Fibroblast of skin of left quadriceps (primary cell): ENCODE measurements around the gene SPATS2.

Experiments used
- DNase-seq, 2 experiments: peaks; one replicate each; pipeline ENCODE4 v3.0.0-alpha.2; 2013; ENCODE audit warnings: low read depth in 2 of 2

SPATS2 gene

DNA sequence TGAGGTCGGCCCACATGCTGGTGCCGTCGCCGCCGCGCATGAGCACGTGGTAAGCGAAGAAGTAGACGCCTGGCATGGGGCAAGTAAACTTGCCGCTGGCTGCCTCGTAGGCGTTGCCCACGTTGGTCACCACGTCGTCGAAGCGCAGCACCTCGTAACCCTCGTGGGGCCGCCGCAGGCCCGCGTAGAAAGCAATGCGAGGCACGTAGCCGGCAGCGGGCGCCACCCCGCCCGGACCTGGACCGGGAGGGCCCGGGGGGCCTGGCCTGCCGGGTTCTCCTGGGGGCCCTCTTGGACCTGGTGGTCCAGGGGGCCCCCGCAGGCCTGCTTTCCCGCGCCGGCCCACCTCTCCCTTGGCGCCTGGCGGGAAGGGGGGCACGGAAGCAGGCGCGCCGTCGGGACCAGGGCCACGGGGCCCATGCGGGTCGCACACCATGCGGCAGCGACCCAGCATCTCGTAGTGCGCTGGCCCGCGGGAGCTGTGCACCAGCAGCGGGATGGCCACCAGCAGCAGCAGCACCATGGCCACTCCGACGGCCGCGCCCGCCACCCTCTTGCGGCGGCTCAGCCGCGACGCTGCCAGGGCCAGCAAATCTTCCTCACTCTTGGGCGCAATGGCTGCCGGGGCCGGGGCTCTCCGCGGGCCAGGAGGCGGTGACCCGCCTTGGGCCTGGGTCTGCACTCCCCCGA, 31.2 kb upstream of the SPATS2 start:
- no peak for DNase-seq

DNA sequence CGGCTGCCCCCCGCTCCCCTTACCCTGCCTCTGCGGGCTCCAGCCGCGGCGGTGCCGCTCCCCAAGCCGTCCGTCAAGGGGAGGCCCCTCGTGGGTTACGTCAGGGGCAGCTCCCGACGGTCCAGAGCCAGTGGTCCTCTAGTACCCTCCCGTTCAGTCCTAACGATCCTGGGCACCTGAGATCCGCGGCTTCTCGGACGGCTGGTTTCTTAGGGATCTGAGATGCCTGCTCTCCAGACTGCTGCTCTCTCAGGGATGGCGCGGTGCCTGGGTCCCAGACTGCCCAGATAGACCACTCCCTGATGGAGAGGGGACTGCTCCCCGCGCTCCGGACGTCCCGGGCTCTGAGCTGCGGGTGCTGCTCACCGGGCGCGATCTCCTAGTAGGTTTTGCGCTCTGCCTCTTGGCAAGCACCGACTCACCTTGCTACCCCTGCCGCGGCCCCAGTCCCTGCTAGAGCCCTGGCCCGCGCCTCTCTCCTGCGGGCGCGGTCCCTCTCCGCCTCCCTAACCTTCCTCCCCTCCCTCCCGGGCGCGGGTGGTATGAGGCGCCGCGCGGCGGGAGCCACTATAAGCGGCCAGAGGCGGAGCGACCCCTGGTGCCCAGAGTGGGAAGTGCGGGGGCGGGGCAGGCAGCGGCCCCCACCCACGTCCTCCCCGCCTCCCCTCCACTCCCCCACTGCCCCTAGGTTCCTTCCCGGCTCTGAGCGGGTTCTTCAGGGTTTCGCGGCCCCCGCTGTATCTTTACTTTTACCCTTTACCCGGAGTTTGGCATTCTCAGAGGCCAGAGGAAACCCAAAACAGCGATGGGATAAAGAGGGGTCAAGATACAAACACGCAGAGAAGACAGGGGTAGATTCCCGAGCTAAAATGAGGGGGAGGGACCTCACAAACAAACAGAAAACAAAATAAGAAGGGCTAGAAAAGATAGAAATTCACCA, 30.3 kb upstream of the SPATS2 start, which contains the start of gene C1QL4:
TSS of gene C1QL4 (minus strand) at position 544 of the 940 bp plus-strand sequence. CDS start 711 bp downstream, outside the sequence.
- peak in 1 of 2 experiments; percentile 23 for DNase-seq

DNA sequence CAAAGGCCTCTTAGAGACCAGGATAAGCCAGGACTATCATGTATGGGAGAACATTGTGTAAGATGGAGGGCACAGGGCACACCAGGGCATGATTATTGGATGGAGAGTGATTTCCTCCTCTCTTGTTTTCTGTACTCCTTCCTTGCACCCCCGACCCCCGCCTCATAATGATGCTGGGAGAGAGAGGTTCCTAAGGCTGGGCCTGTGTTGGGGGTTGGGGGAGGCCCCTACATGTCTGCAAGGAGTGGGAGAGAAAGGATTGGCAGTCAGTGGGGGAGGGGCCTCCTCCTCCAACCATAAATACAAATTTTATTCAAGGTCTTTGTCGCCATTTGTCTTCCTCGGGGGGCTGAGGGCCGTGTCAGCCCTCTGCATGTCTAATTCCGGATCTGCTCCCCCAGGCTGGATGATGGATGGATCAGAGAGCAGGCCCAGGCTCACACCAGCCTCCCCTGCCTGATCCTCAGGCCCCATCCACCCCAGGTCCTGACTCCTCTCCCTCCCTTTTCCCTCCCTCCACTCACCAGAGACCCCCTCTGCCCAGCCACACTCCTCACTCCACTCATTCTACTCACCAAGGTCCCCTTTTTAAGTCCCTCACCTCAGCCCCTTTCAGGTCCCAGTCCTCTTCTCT, 28.3 kb upstream of the SPATS2 start:
- DNase-seq: no peak

DNA sequence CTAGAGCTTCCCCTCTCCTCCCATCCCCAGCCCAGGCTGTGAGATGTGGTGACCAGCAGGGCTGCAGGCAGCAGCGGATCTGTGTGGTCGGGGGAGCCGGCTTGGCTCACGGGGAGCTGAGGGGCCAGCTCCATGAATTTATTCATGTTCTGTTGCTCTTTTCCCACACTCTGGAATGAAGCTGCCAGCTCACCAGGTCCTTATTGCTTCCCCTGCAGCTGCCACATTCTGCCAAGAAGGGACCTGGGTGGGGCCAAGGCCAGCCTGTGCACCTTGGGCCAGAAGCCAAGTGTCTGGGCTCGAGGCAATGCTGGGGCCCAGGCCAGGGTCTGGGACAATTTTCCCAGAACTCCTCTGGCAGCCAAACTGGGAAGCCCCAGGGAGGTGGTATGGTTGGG, 27.8 kb upstream of the SPATS2 start:
- DNase-seq: no peak

DNA sequence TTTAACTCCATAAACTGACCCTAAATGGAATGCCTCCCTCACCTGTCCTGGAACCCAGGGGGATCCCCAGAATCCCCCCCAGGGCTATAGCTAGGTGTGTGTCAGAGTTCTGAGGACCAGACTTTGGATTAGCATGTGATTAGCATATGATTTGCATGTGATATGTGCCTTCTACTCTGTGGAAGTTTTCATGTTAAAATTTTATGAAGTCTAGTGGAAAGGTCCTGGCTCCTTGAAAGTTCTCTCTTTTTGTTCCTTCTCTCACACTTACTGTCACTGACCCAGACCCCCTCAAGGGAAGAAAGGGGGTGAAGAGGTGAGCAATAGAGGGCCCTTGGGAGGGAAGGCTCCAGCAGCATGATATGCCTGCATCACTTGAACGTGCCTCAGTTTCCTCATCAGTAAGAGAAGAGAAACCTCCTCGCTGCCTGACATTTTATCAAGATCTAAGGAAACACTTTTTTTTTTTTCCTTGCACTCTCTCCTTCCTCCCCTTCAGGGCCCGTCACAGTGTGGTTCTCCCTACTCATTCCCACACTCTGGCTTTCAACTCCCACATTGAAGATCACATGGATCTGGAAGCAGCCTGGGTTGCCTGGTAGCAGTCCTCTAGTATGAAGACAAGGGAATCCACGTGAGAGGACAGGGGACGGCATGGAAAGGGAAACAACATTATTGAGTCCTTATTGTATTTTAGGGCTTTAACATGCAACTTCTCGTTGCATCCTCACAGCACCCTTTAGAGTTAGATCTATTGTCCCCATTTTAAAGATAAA, 27.0 kb upstream of the SPATS2 start:
- no peak for DNase-seq

DNA sequence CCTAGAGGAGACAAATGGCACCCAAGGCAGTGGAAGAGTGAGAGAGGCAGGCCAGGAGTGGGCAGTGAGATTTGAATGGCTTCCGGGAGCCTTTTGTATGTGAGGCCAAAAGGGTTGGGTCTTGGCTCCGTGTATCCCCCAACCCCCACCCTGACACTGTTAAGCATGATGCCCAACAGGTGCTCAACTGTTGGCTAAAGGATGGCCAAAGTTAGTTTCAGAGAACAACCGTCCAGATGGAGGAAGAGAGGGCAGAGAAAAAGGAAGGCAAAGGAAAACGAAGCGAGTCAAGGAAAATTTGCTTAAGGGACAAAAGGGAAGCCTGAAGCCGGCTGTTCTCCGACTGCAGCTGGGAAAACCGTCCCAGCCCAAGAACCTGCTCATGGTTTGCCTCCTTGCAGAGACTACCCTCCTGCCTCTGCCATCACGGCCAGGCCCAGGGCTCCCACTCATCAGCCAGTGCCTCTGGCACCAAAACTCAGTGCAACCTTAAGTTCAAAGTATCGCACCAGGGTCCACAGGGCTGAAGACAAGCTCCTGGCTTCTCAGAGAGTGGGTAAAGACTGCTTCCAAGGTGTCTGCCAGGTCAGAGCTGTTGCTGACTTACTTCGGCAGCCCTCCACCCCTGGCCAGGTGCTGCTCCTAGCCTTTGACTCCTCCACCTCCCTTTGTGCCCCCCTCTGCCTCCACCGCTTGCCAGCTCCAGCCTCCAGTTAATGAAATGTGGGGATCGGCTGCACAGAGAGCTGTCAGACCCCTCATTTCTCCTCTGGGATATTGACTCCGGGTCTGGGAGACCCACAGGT, 26.1 kb upstream of the SPATS2 start:
- no peak for DNase-seq

DNA sequence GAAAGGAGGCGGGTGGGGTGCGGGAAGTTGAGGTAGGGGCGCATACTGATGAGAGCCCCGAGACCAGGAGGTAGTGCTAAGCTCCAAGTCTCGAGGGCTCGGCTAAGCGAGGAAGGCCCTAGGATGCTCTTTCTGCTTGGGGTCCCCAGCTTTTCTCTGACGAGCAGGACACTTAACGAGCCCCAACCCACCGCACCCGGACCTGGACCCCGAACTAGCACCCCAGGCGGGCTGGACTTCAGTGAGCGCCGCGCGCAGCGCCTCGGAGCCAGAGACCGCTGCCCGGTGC, 25.5 kb upstream of the SPATS2 start:
- no peak for DNase-seq

DNA sequence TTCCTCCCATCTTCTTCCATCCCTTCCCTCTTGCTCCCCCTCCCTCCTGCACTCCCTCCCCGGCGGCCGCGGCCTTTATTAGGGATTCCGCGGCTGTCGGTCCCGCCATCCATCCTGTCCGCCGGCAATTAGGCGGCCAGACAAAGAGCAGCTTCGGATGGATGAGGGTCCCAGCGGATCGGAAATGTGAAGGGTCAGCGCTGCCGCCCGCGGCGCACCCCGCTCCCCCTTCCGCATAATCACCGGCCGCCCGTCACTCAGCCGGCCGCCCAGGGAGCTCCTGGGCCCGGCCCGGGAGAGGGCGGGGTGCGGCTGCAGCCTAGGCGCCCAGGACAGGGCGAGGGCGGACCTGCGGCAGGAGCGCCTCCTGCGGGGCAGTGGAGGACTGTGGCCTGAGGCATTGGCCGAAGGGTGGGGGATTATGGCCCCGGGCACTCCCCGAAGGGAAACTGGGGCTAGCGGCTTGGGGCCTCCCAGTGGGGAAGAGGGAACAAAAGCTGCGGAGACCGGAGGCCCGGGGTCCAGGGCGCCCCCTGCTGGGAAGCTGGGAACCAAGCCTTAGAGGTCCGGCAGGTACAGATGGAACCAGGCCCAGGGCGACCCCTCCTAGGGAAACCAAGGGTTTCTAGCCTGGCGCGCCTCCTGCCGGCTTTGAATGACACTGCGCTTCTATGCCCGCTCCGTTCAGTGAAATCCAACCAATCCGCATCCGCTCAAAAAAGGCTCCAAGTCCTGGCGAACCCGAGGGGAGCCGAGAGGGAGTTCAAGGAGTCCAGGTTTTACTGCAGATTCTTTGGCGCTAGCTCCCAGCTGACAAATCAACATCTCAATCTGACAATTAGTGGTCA, 25.0 kb upstream of the SPATS2 start:
- no peak for DNase-seq

DNA sequence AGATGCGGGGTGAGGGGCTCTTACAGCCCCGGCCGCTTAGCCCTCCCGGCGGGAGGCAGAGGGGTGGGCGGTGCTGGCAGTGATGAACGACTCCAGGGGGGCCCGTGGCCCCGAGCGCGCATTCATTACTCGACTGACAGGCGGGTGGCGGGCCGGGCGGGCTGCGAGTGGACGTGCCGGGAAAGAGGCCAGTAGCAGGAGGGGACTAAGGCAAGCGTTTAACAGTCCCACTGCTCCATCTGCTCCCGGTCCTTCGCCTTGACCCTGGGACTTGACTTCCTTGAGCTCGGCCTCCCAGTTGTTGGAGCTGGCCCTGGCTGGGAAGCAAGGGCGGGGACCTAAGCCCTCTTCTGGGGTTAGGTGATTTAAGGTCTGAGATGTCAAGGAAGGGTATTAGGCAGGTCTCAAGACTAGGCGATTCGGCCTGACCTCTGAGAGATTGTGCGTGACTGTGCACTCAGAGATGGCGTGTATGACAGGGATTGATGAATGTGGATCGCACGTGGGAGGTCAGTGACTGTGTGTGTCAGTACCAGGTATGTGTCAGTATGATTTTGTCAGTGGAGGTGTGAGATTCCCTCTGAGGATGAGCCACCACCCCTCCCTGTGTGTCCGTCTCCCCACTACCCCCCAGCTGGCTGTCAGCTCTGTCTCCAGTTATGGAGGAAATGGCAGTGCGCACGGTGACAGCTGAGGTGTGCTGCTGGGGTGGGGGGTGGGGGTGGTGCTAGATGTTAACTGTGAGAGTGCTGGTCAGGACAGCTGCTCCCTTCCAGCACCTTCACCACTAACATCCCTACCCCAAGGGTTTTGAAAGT, 24.1 kb upstream of the SPATS2 start:
- DNase-seq: no peak

DNA sequence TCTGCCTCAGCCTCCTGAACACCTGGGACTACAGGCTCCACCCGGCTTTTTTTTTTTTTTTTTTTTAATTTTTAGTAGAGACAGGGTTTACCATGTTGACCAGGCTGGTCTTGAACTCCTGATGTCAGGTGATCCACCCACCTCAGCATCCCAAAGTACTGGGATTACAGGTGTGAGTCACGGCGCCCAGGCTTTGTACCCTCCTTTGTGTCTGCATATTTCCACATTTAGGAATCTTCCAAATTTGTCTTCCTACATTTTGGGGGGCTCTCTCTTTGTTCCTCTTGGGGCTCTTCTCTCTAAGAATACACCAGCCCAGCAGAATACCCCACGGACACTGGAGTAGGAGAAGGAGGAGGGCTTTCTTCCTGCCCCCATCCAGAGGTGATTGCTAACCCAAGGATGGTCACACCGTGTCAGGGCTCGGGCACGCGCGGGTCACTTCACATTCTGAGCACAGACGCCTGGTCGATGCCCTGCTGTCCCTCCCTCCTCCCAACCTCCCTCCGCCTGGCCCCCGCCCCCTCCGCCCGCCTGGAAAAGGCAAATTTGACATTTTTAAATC, 22.7 kb upstream of the SPATS2 start:
- DNase-seq: no peak

DNA sequence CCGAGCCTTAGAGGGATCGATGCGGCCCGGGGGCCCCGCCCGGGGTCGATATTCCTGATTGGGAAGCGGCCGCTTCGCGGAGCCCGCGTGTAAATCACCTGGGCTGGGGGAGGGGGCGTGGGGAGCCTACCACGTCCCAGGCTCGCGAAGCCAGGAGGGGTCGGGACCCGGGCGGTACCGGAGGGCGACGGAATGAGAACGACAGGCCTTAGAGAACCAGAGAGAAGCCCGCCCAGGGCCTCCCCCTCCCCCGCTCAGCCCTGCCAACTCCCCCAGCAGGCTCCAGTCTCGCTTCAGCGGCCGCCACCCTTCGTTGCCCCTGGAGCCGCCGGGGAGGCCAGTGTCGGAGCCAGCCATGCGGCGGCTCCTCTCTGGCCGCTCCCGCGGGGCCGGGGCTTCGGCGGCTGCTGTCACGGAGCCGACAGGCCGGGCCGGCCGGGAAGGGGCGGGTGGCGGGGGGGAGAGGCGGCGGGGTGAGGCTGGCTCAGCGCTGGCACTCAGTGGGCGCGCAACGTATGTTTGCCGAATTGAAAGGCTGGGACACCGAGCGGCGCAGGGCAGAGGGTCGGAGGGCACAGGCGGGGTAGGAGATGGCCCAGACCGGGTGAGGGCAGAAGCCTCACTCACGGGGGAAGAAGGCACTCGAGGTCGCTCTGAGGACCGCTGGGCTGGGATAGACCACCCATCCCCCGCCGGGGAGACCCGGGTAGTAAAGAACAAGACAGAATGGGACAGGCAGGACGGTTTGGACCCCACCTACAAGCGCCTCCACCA, 22.0 kb upstream of the SPATS2 start:
- no peak for DNase-seq

DNA sequence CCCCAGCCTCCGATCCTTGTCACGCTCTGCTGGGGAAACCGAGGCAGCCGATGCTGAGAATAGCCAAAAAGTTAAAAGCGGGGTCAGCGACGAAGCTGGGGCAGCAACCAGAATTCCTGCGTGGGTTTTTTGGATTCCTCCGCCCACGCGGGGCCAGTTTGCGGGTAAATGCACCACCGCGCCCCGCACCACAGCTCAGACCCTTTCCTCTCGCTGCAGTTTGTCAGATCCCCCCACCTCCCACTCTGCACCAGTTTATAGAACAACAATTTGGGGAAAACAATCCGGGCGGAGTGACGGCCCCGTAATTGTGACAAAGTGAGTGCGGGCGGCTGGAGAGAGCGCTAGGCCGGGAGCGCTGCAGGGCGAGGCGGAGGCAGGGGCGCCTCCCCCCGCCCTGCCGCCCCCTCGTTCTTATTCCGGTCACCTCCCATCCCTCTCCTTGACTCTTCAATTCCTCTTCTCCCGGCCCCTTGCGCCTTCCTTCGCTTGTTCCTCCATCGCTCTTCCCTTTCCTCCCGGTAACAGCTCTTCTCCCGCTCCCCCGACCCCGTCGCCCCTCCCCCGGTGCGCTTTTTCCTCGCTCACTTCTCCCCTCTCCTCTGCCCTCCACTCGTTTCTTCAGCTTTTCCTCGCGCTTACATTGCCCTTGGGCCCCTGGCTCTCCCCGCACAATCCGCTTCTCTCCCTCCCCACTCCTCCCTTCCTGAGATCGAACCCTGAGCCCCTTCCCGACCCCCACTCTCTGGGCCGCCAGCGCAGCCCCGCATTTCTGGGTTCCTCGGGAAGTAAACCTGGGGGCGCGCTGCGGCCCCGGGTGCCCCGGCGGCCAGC, 21.2 kb upstream of the SPATS2 start:
- no peak for DNase-seq

DNA sequence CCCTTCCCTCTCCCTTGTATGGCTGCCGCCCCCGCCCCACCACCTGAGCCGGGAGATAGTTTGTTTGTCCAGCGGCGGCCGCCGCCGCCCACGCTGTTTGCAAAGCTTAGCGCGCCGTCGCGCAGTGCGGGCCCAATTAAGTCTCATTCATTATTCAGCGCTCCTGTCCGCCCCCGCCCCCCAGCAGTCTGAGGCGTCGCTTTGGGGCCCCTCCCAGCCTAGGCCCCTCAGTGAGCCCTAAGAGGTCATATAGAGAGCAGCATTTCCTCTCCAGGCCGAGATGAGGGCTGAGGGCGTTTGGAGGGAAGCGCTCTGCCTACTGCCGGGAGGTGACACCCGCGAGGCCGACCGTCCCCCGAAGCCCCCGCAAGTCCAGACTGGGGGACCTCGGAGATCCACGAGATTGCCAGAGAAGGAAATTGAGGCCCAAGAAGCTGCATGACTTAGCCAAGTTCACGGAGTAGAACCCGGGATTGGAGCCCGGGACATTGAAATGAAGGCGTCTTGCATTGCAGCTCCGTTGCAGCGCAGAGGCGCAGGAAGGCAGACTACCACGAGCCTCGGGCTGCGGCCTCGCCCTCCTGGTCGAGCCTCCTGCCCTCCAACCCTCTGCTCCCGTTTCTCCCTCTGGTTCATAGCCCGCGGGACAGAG, 20.5 kb upstream of the SPATS2 start, which contains the start of gene DNAJC22:
TSS of gene DNAJC22 (plus strand) at position 230 of the 652 bp plus-strand sequence. CDS start 1,985 bp downstream, outside the sequence.
- no peak for DNase-seq

DNA sequence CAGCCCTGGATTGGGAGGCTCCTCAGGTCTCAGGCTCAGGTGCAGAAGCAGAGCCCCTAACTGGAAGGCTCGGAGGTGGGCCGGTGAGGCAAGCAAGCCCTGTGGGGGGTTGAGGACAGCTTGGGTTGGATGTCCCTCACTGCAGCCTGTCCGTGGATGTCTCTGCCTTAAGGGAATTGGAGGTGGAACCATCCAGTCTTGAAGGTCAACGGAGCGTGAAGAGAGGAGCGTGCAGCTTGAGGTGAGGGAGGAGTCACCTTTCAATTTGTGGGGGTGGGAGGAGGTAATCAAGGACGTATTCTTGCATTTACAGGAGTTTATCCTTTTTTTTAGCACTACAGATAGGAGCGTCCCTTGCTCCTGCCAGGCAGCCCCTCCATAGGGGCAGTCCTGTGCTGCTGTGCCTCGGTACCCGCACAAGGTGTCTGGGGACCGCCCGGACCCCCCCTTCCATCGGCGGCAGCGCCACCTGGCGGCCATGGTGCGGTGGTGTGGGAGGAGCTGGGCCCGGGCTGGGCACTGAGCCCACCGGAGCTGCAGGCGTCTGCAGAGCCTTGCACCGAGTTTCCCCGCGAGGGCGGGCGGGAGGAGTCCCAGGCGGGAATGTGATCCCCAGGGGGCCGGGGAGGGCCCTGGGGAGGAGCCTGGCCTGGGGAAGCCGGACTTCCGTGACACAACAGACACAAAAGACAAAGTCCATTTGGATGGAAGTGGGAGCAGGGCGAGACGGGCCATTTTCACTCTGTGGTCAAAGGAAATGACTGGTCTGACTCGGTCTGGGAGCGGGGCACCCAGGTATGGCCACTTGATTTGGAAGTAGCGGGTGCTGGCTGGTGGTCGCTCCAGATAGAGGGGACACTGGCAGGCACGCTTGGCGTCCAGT, 19.7 kb upstream of the SPATS2 start:
- no peak for DNase-seq

DNA sequence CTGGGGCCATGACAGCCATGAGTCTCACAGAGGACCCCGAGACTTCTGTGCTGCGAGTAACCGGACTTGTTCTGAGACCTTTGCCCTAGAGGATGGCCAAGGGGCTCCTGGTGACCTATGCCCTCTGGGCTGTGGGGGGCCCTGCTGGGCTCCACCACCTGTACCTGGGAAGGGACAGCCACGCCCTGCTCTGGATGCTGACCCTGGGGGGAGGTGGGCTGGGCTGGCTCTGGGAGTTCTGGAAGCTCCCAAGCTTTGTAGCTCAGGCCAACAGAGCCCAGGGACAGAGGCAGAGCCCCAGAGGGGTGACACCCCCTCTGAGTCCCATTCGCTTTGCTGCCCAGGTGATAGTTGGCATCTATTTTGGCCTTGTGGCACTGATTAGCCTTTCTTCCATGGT, 18.5 kb upstream of the SPATS2 start:
- DNase-seq: no peak

DNA sequence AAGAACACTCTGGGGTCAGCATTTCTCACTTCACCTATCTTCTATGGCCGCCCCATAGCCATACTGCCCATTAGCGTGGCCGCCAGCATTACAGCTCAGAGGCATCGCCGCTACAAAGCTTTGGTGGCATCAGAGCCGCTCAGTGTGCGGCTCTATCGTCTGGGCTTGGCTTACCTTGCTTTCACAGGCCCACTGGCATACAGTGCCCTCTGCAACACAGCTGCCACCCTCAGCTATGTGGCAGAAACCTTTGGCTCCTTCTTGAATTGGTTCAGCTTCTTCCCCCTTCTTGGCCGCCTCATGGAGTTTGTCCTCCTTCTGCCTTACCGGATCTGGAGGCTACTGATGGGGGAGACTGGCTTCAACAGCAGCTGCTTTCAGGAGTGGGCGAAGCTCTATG, 18.0 kb upstream of the SPATS2 start:
- DNase-seq: no peak
